ENCODE data around the gene GPN1.
"Not testable (repeated sequence)": the region's sequence is repeated elsewhere in the genome, so short reads cannot be mapped to it uniquely, and the experiment has no call there.

The GPN1 gene

GRCh38 chr2:27672723-27673486, 44.1 kb downstream of the GPN1 start:
- no peak for DNase-seq

GRCh38 chr2:27680571-27680970, 51.7 kb downstream of the GPN1 start:
- no peak for DNase-seq

GRCh38 chr2:27681841-27682240, 53.0 kb downstream of the GPN1 start:
- DNase-seq = peak; percentile 65

- peak; percentile 94 for DNase-seq
Measured at GRCh38 chr2:27682334-27682771, 53.5 kb downstream of the GPN1 start.

GRCh38 chr2:27683390-27684071, 54.7 kb downstream of the GPN1 start:
- DNase-seq = peak; percentile 90

GRCh38 chr2:27685006-27685405, 56.2 kb downstream of the GPN1 start:
- not testable (repeated sequence) for DNase-seq

GRCh38 chr2:27685577-27685976, 56.7 kb downstream of the GPN1 start:
- no peak for DNase-seq

GRCh38 chr2:27687232-27687631, 58.4 kb downstream of the GPN1 start:
- DNase-seq = no peak

GRCh38 chr2:27689424-27689823, 60.6 kb downstream of the GPN1 start:
- DNase-seq = no peak

- no peak for DNase-seq
Measured at GRCh38 chr2:27690052-27690451, 61.2 kb downstream of the GPN1 start.

- DNase-seq = no peak
Measured at GRCh38 chr2:27697660-27698059, 68.8 kb downstream of the GPN1 start.

All from fibroblast of skin of right biceps (primary cell).